ENCODE measurements around the gene MYH6.
A peak's percentile ranks its signal among the peaks of the same experiment; 100 is the strongest.
"Not testable (repeated sequence)": the region's sequence is repeated elsewhere in the genome, so short reads cannot be mapped to it uniquely, and the experiment has no call there.

The MYH6 gene

GRCh38 chr14:23392613-23393012, 15.5 kb downstream of the MYH6 start:
- no peak for DNase-seq (ENCODE audit: low read depth)

- not testable (repeated sequence) for DNase-seq (ENCODE audit: low read depth)
Measured at GRCh38 chr14:23389871-23390270, 18.2 kb downstream of the MYH6 start.

GRCh38 chr14:23389396-23389795, 18.7 kb downstream of the MYH6 start:
- DNase-seq (ENCODE audit: low read depth): no peak

GRCh38 chr14:23388996-23389395, 19.1 kb downstream of the MYH6 start:
- DNase-seq (ENCODE audit: low read depth): no peak

- no peak for DNase-seq (ENCODE audit: low read depth)
Measured at GRCh38 chr14:23387916-23388882, 19.9 kb downstream of the MYH6 start.

- no peak for DNase-seq (ENCODE audit: low read depth)
Measured at GRCh38 chr14:23386999-23387398, 21.1 kb downstream of the MYH6 start.

- DNase-seq (ENCODE audit: low read depth): not testable (repeated sequence)
Measured at GRCh38 chr14:23386266-23386657, 21.8 kb downstream of the MYH6 start.

GRCh38 chr14:23385642-23386265, 22.3 kb downstream of the MYH6 start:
- DNase-seq (ENCODE audit: low read depth): no peak

- DNase-seq (ENCODE audit: low read depth): no peak
Measured at GRCh38 chr14:23385244-23385641, 22.8 kb downstream of the MYH6 start.

GRCh38 chr14:23384364-23385080, 23.6 kb downstream of the MYH6 start:
- no peak for DNase-seq (ENCODE audit: low read depth)

GRCh38 chr14:23382731-23383440, 25.2 kb downstream of the MYH6 start:
- DNase-seq (ENCODE audit: low read depth): no peak

GRCh38 chr14:23382276-23382675, 25.8 kb downstream of the MYH6 start:
- no peak for DNase-seq (ENCODE audit: low read depth)

- no peak for DNase-seq (ENCODE audit: low read depth)
Measured at GRCh38 chr14:23381871-23382270, 26.2 kb downstream of the MYH6 start.

- no peak for DNase-seq (ENCODE audit: low read depth)
Measured at GRCh38 chr14:23380976-23381375, 27.1 kb downstream of the MYH6 start.

- DNase-seq (ENCODE audit: low read depth): no peak
Measured at GRCh38 chr14:23380197-23380914, 27.7 kb downstream of the MYH6 start.

GRCh38 chr14:23379366-23380196, 28.5 kb downstream of the MYH6 start:
- DNase-seq (ENCODE audit: low read depth): peak; percentile 37

- no peak for DNase-seq (ENCODE audit: low read depth)
Measured at GRCh38 chr14:23378612-23379220, 29.4 kb downstream of the MYH6 start.

- no peak for DNase-seq (ENCODE audit: low read depth)
Measured at GRCh38 chr14:23377573-23378563, 30.2 kb downstream of the MYH6 start.

GRCh38 chr14:23377198-23377550, 30.9 kb downstream of the MYH6 start:
- DNase-seq (ENCODE audit: low read depth): no peak
